ENCODE measurements around the gene MATN1. TPM values are rescaled to one million over a fixed set of nuclear protein-coding genes. Genes with fewer than 3 reads are reported as not detected.

Gene MATN1
- total RNA-seq, 1 donor, result not detected

- TF ChIP-seq CTCF (IDR thresholded peaks at IDR 0.05; ENCODE audit: insufficient read depth, low read depth, low read length), result no peak
- DNase-seq (ENCODE audit: low read depth), result no peak
- H3K4me3 ChIP-seq (ENCODE audit: low read depth, low read length), result no peak overlapping the region
Observed at GRCh38 chr1:30678209-30678608, 45.2 kb downstream of the MATN1 start.

- TF ChIP-seq CTCF (IDR thresholded peaks at IDR 0.05; ENCODE audit: insufficient read depth, low read depth, low read length), result no peak
- no peak for DNase-seq (ENCODE audit: low read depth)
- no peak overlapping the region for H3K4me3 ChIP-seq (ENCODE audit: low read depth, low read length)
Observed at GRCh38 chr1:30677471-30677870, 45.9 kb downstream of the MATN1 start.

- H3K4me3 ChIP-seq (ENCODE audit: low read depth, low read length), result no peak overlapping the region
- peak; percentile 87 for DNase-seq (ENCODE audit: low read depth)
- TF ChIP-seq CTCF (IDR thresholded peaks at IDR 0.05; ENCODE audit: insufficient read depth, low read depth, low read length), result no peak
Observed at GRCh38 chr1:30675761-30676160, 47.6 kb downstream of the MATN1 start.

GRCh38 chr1:30675289-30675688 is 48.1 kb downstream of the MATN1 start:
- no peak for TF ChIP-seq CTCF (IDR thresholded peaks at IDR 0.05; ENCODE audit: insufficient read depth, low read depth, low read length)
- DNase-seq (ENCODE audit: low read depth), result no peak
- no peak overlapping the region for H3K4me3 ChIP-seq (ENCODE audit: low read depth, low read length)

GRCh38 chr1:30673395-30673794 is 50.0 kb downstream of the MATN1 start:
- DNase-seq (ENCODE audit: low read depth), result no peak
- H3K4me3 ChIP-seq (ENCODE audit: low read depth, low read length), result no peak overlapping the region
- no peak for TF ChIP-seq CTCF (IDR thresholded peaks at IDR 0.05; ENCODE audit: insufficient read depth, low read depth, low read length)

GRCh38 chr1:30672661-30673060 is 50.7 kb downstream of the MATN1 start:
- DNase-seq (ENCODE audit: low read depth), result no peak
- TF ChIP-seq CTCF (IDR thresholded peaks at IDR 0.05; ENCODE audit: insufficient read depth, low read depth, low read length), result no peak
- H3K4me3 ChIP-seq (ENCODE audit: low read depth, low read length), result no peak overlapping the region

Measured in fibroblast of villous mesenchyme (primary cell).